ENCODE results near the gene MTARC1.

DNA sequence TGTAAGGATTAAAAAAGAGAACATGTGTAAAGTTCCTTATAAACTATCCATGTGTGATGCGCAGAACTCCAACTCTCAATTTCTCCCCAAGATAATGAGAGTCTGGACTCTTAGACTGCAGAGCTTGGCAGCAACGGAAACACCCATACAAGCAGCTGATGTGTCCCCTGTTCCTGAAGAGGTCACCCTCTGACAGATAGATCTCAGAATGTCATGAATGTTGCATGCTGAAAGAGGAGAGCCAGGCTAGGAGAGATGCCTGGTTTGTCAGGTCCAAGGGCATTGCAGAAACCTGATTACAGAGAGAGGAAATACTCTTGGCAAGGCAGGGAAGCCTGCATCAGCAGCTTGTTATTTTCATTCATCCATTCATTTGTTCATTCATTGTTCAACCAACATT lies 24.2 kb downstream of the MTARC1 start:
- TF ChIP-seq CTCF (conservative IDR thresholded peaks at IDR 0.05) (no peak), ZFX (IDR thresholded peaks at IDR 0.05) (no peak)
